ENCODE measurements around the gene LEF1.

LEF1 gene

DNA sequence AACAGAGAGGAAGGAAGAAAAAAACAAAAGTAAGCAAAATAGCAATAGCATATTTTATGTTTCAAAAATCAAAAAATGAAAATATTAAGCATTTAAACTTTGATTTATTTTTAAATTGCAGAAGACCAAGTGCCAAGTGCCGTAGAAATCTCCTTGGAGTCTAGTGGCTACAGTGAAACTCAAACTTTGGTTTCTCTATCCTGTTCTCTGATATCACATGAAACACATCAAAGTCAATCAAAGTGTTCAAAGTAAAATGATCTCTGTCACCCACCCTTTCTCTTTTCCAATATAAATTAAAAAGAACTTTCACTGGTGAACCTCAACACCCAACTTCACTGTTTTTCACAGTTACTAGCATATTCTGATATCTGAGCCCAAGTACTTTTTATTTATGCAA lies 98.0 kb downstream of the LEF1 start:
- Histone ChIP-seq H3K27me3 (ENCODE audit: insufficient read depth, low read length) (peaks cover 25% of the 10 kb centered on the region), H3K4me3 (ENCODE audit: low read depth, low read length) (no peak overlapping the region), H2AFZ (ENCODE audit: low read length, unreplicated experiment) (no peak overlapping the region), H3K27ac (ENCODE audit: low read depth, low read length) (no peak overlapping the region), H3K79me2 (ENCODE audit: control insufficient read depth, insufficient read depth, low read length, unreplicated experiment) (no peaks in the 10 kb centered on the region), H3K4me1 (ENCODE audit: control insufficient read depth, insufficient read depth, low read length, unreplicated experiment) (no peaks in the 10 kb centered on the region), H3K36me3 (ENCODE audit: insufficient read depth, low read length) (no peaks in the 10 kb centered on the region)

- H3K79me2 ChIP-seq (ENCODE audit: control insufficient read depth, insufficient read depth, low read length, unreplicated experiment): no peaks in the 10 kb centered on the region
- peaks cover 31% of the 10 kb centered on the region for H3K27me3 ChIP-seq (ENCODE audit: insufficient read depth, low read length)
- H3K4me1 ChIP-seq (ENCODE audit: control insufficient read depth, insufficient read depth, low read length, unreplicated experiment): no peaks in the 10 kb centered on the region
- H3K27ac ChIP-seq (ENCODE audit: low read depth, low read length): no peak overlapping the region
- no peak overlapping the region for H2AFZ ChIP-seq (ENCODE audit: low read length, unreplicated experiment)
- no peaks in the 10 kb centered on the region for H3K36me3 ChIP-seq (ENCODE audit: insufficient read depth, low read length)
- H3K4me3 ChIP-seq (ENCODE audit: low read depth, low read length): no peak overlapping the region
These were observed 100.3 kb downstream of the LEF1 start for GRCh38 chr4:108068442-108068841.

DNA sequence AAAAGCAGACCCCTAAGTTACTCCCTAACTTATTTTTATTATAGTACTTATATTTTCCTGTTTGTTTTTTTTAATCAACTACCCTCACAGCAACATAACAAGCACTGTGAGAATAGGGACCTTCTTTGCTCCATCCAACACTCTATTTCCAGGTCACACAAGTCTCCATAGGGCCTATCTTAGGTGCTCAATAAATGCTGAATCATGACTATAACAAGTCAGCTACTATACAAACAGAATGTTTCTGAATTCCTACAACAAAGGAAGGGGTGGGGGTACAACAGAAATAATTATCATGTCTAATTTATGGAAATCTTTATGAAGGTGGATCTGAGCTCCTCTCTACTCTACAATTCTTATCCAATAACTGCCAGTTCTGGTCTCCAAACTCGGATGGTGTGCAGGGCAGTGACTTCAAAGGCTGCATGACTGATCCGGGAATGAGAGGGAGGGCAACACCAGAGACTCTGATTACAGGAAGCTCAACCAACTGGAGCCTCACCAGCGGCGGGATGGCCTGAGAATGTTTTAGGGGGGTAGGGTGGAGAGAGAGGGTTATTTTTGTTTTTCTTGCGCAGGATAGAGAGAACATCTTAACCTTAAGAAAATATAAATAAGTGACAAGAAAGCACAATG lies 107.9 kb downstream of the LEF1 start:
- Histone ChIP-seq H3K27ac (ENCODE audit: low read depth, low read length) (no peak overlapping the region), H3K27me3 (ENCODE audit: insufficient read depth, low read length) (peaks cover 29% of the 10 kb centered on the region), H3K4me3 (ENCODE audit: low read depth, low read length) (no peak overlapping the region), H3K79me2 (ENCODE audit: control insufficient read depth, insufficient read depth, low read length, unreplicated experiment) (no peaks in the 10 kb centered on the region), H2AFZ (ENCODE audit: low read length, unreplicated experiment) (no peak overlapping the region), H3K36me3 (ENCODE audit: insufficient read depth, low read length) (no peaks in the 10 kb centered on the region), H3K4me1 (ENCODE audit: control insufficient read depth, insufficient read depth, low read length, unreplicated experiment) (no peaks in the 10 kb centered on the region)

- peaks cover 35% of the 10 kb centered on the region for H3K27me3 ChIP-seq (ENCODE audit: insufficient read depth, low read length)
- H3K4me3 ChIP-seq (ENCODE audit: low read depth, low read length): no peak overlapping the region
- no peak overlapping the region for H3K27ac ChIP-seq (ENCODE audit: low read depth, low read length)
- H3K36me3 ChIP-seq (ENCODE audit: insufficient read depth, low read length): no peaks in the 10 kb centered on the region
- no peaks in the 10 kb centered on the region for H3K4me1 ChIP-seq (ENCODE audit: control insufficient read depth, insufficient read depth, low read length, unreplicated experiment)
- H2AFZ ChIP-seq (ENCODE audit: low read length, unreplicated experiment): no peak overlapping the region
- no peaks in the 10 kb centered on the region for H3K79me2 ChIP-seq (ENCODE audit: control insufficient read depth, insufficient read depth, low read length, unreplicated experiment)
These were observed 108.6 kb downstream of the LEF1 start for GRCh38 chr4:108060164-108060563.

DNA sequence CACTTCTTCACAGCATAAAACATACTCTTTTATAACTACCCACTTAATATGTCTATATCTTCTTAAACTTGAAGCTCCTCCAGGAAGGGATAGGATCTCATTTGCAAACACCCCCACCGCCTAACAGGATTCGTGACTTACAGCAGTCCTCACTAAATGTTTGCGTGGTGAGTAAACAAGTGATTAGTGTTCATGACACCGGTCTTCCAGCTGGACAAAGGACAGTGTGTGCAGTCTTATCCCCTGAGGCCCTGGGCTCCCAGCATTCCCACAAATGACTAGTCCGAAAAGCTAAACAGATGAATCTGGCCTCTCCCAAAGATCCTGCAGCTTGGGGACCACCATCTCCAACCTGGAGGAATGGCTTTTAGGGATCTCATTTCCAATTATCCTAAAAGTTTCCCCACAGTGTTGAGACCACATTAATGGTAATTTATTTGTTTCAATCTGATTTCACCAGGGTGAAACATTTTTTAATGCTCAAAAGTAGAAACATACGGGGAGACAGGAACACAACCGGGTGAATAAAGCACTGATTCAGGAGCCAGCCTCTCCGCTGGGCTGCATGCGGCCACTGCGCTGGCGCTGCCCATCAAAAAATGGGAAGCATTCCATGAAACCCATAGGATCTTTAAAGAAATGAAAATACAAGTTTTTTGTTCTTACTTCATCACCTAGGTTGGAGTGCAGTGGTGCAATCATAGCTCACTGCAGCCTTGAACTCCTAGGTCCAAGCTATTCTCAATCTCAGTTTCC lies 109.9 kb downstream of the LEF1 start:
- H3K27me3 ChIP-seq (ENCODE audit: insufficient read depth, low read length): peaks cover 43% of the 10 kb centered on the region
- no peak overlapping the region for H2AFZ ChIP-seq (ENCODE audit: low read length, unreplicated experiment)
- H3K4me3 ChIP-seq (ENCODE audit: low read depth, low read length): no peak overlapping the region
- H3K36me3 ChIP-seq (ENCODE audit: insufficient read depth, low read length): no peaks in the 10 kb centered on the region
- no peak overlapping the region for H3K27ac ChIP-seq (ENCODE audit: low read depth, low read length)
- no peaks in the 10 kb centered on the region for H3K79me2 ChIP-seq (ENCODE audit: control insufficient read depth, insufficient read depth, low read length, unreplicated experiment)
- H3K4me1 ChIP-seq (ENCODE audit: control insufficient read depth, insufficient read depth, low read length, unreplicated experiment): no peaks in the 10 kb centered on the region

DNA sequence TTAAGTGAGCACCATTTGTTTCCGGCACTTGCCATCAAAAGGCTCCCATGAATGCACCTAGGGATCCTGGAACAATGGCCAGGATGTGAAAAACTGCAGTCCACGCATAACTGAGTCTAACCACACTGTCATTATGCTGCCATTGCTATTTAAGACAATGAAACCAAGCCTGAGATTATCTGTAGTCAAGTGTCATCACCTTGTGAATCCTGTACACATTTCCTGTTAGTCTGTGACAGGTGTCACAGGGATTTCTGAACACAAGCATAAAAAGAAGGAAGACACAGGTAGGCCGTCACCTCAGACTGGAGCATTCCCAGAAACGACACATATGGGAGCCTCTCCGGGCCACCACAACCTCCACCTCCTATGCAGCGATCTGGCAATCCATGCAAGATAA lies 112.3 kb downstream of the LEF1 start:
- Histone ChIP-seq H3K27me3 (ENCODE audit: insufficient read depth, low read length) (peaks cover 40% of the 10 kb centered on the region), H3K79me2 (ENCODE audit: control insufficient read depth, insufficient read depth, low read length, unreplicated experiment) (no peaks in the 10 kb centered on the region), H3K36me3 (ENCODE audit: insufficient read depth, low read length) (no peaks in the 10 kb centered on the region), H3K4me3 (ENCODE audit: low read depth, low read length) (no peak overlapping the region), H3K27ac (ENCODE audit: low read depth, low read length) (no peak overlapping the region), H2AFZ (ENCODE audit: low read length, unreplicated experiment) (no peak overlapping the region), H3K4me1 (ENCODE audit: control insufficient read depth, insufficient read depth, low read length, unreplicated experiment) (no peaks in the 10 kb centered on the region)

DNA sequence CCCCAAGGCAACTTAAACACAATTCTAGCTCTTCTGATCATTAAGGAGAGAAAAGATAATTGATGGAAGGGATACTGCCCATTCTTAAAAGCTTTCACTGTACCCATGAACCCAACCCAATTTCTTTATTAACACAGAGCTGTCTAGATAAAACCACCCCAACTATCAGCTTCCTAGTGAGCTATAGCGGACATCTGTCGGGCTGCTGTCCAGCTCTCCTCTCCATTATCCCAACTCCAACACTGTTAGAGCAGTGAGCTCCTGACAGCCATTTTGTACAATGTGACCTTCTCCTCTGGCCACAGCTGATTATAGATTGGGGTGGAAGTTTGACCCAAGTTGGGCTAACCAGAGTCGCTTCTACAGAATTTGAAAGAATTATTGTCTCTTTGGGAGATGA lies 112.9 kb downstream of the LEF1 start:
- Histone ChIP-seq H3K27ac (ENCODE audit: low read depth, low read length) (no peak overlapping the region), H2AFZ (ENCODE audit: low read length, unreplicated experiment) (no peak overlapping the region), H3K4me1 (ENCODE audit: control insufficient read depth, insufficient read depth, low read length, unreplicated experiment) (no peaks in the 10 kb centered on the region), H3K27me3 (ENCODE audit: insufficient read depth, low read length) (peaks cover 38% of the 10 kb centered on the region), H3K79me2 (ENCODE audit: control insufficient read depth, insufficient read depth, low read length, unreplicated experiment) (no peaks in the 10 kb centered on the region), H3K4me3 (ENCODE audit: low read depth, low read length) (no peak overlapping the region), H3K36me3 (ENCODE audit: insufficient read depth, low read length) (no peaks in the 10 kb centered on the region)

DNA sequence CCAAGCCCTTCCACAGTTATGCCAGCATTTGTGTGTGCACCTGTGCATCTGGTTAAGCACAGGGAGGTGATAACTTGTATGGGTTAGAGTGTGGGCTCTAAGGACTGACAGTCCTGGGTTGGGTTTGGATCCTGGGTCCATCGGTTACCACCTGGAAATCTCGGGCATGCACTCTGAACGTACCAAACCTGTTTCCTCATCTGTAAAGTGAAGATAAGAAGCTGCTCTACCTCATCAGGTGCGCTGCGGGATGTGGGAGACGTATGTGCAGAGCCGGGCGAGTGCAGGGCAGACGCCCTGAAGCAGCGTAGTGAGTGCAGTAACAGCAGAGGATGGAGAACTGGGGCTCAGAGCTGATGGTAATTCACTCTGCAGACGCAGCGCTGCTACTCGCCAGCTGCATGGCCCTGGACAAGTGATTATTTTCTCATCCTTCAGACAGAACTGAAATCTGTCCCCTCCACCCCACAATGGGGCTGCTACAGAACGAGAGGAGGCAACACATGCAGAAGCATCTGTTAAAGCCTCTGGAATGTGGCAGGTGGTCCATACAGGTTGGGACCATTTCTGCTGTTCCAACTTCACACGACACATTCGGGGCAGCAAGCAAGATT lies 114.6 kb downstream of the LEF1 start:
- Histone ChIP-seq H3K79me2 (ENCODE audit: control insufficient read depth, insufficient read depth, low read length, unreplicated experiment) (no peaks in the 10 kb centered on the region), H3K27ac (ENCODE audit: low read depth, low read length) (no peak overlapping the region), H3K36me3 (ENCODE audit: insufficient read depth, low read length) (no peaks in the 10 kb centered on the region), H2AFZ (ENCODE audit: low read length, unreplicated experiment) (no peak overlapping the region), H3K4me3 (ENCODE audit: low read depth, low read length) (no peak overlapping the region), H3K4me1 (ENCODE audit: control insufficient read depth, insufficient read depth, low read length, unreplicated experiment) (no peaks in the 10 kb centered on the region), H3K27me3 (ENCODE audit: insufficient read depth, low read length) (peaks cover 38% of the 10 kb centered on the region)

GRCh38 chr4:108053251-108053711 lies 115.5 kb downstream of the LEF1 start:
- H3K36me3 ChIP-seq (ENCODE audit: insufficient read depth, low read length): no peaks in the 10 kb centered on the region
- no peak overlapping the region for H3K4me3 ChIP-seq (ENCODE audit: low read depth, low read length)
- no peak overlapping the region for H2AFZ ChIP-seq (ENCODE audit: low read length, unreplicated experiment)
- H3K27me3 ChIP-seq (ENCODE audit: insufficient read depth, low read length): peaks cover 38% of the 10 kb centered on the region
- no peaks in the 10 kb centered on the region for H3K79me2 ChIP-seq (ENCODE audit: control insufficient read depth, insufficient read depth, low read length, unreplicated experiment)
- H3K4me1 ChIP-seq (ENCODE audit: control insufficient read depth, insufficient read depth, low read length, unreplicated experiment): no peaks in the 10 kb centered on the region
- H3K27ac ChIP-seq (ENCODE audit: low read depth, low read length): no peak overlapping the region

- peaks cover 38% of the 10 kb centered on the region for H3K27me3 ChIP-seq (ENCODE audit: insufficient read depth, low read length)
- H3K27ac ChIP-seq (ENCODE audit: low read depth, low read length): no peak overlapping the region
- no peaks in the 10 kb centered on the region for H3K36me3 ChIP-seq (ENCODE audit: insufficient read depth, low read length)
- H3K4me1 ChIP-seq (ENCODE audit: control insufficient read depth, insufficient read depth, low read length, unreplicated experiment): no peaks in the 10 kb centered on the region
- no peak overlapping the region for H2AFZ ChIP-seq (ENCODE audit: low read length, unreplicated experiment)
- no peak overlapping the region for H3K4me3 ChIP-seq (ENCODE audit: low read depth, low read length)
- H3K79me2 ChIP-seq (ENCODE audit: control insufficient read depth, insufficient read depth, low read length, unreplicated experiment): no peaks in the 10 kb centered on the region
These were observed 116.1 kb downstream of the LEF1 start for GRCh38 chr4:108052558-108053120.

Data from ACC112 (cell line).